Measurements from ENCODE around the gene AXIN2.
"Not testable (repeated sequence)": the region's sequence is repeated elsewhere in the genome, so short reads cannot be mapped to it uniquely, and the experiment has no call there.

AXIN2 gene

DNA sequence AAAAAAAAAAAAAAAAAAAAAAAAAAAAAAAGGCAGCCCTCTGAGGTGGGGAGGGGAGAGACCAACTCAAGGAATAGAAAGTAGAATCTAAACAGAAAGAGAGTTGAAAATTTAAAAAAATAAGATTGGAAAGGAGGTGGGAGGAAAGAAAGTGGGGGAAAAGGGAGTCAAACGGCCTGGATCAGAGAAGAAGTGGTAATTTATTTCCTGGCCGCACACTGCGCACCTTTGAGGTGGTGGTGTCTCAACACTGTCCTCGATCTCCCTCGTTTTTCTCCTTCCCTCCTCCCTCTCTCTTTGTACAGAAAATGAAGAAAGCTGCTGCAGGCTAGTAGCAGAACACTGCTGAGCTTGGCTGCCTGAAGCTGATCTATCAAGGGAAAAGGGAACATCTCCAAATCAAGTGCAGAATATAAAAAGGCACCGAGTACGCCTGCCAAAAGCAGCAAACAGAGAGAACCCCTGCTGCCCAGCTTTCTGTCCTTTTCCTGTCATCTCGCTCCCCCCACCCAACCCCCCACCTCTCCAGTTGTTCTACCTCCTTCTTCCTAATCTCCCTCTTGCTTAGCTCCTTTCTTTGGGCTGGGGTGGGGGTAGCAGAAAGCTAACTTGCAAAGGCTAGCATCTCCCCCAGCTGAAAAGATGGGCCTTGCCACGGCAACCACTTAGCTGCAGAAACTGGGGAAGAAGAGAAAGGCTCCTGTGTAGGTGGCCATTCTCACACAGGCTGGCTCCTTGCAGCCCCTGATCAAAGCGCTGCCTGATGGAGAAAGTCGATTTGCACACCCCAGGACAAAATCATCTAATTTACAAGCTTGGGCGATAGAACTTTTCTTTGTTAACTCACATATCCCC lies 22.5 kb downstream of the AXIN2 start:
- DNase-seq (ENCODE audit: low read depth, low spot score) = no peak

DNA sequence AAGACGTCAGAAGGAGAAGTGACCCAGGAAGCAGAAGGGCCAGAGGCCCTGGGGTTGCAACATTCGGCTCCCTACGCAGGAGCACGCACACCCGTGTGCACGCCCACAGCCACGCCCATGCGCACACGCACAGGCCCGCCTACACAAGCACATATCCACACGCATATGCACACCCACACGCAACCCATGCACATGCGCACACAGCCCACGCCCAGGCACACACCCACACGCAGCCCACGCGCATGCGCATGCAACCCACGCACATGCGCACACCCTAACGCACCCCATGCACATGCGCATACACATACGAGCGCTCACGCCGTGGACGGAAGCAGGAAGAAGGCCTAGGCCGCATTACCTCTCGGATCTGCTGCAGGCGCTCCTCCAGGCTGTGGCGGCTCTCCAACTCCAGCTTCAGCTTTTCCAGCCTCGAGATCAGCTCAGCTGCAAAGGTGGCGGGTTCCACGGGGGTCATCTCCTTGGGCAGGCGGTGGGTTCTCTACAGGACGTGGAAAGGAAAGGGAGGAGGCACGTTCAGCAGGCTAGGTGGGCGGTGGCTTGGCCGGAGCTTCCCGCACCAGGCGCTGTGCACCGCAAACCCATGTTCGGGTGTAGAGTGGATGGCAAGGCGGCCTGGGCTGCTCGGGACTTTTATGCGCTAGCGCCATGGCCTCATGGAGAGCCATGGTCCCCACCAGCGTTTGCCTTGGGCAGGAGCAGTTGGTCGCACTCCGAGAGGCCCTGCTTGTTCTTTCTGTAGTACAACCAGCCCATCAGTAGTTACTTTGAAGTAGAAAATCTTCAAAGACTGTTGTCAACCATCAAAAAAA lies 23.4 kb downstream of the AXIN2 start:
- DNase-seq (ENCODE audit: low read depth, low spot score) = no peak

DNA sequence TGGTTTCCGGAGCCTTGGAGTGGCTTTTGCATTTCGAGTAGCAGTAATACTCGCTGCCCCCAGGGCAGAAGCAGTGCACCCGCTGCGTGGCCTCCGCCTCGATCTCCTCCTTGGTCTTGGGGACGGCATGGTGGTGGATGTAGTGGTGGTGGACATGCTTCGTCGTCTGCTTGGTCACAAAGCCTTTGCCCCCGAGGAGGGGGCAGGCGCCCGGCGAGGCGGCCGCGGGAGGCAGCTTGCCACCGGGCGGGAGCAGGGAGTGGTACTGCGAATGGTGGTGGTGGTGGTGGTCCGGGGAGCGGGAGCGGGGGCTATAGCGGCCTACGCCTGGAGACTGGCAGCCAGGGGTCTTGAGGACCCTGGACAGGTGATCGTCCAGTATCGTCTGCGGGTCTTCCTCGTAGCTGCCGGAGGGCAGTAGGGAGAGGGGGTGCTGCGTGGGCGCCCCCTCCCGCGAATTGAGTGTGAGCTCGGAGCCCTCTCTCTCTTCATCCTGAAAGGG lies 24.1 kb downstream of the AXIN2 start:
- no peak for DNase-seq (ENCODE audit: low read depth, low spot score)

DNA sequence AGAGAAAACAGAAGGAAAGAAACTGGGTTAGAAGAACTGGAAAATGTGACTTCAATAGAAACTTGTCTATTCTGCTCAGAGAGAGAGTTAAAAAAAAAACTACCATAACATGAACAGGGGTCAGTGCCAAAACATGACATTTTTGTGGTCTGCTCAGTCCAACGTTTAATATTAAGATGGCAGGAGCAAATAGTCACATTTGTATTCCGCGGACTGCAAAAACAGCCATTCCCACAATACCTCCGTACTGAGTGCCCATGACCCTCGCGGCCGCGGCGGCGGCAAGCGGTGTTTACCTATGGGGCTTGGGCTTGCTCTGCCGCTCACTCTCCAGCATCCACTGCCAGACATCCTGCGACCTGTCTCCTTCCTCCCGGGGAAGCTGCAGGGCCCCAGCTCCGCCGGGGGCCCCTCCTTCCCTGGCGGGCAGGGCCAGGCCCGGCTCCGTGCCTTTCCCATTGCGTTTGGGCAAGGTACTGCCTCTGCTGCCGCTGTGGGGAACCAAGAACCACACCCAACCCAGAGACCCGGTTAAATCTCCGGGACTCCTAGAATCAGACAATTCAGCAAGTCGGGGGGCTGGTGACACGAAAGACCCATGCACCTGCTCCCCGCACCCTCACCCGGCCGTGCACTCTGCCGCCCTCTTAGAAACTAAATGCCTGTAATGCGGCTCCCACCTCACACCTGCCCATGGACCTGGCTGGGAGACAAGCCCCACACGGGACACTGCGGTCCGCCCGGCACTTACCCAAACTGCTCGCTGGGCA lies 24.7 kb downstream of the AXIN2 start:
- DNase-seq (ENCODE audit: low read depth, low spot score) = no peak

DNA sequence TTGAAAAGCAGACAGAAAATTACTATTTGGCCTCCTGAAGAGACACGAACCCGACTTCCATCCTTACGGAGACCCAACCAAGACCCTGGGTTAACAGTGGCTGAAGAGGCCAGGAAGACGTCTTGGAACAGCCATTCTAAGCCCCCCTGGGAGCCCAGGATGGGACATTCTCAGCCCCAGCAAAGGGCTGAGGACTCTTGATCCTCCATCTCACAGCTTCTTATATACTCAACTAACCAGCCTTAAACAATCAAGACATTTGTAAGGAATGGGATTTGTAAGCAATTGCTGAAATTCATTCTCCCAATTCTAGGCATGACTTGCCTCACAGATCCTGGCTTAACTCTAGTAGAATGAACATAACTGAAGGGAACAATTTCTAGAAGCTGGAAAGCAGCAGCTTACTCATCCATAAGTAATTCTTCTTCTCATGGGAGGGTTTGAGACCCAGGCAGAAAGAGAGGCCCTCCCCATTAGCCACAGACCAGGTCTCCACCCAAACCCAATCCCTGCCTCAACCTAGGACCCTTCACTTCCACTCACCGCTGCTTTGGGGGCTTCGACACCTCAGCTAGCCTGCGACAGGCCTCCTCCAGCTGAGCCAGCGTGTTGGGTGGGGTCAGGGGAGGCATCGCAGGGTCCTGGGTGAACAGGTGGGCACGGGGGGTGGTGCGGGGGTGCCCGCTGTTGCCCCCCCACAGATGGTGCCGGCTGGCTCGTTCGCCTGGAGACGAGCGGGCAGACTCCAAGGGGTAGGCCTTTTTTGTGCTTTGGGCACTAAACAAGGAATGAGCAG lies 25.5 kb downstream of the AXIN2 start:
- DNase-seq (ENCODE audit: low read depth, low spot score) = no peak

DNA sequence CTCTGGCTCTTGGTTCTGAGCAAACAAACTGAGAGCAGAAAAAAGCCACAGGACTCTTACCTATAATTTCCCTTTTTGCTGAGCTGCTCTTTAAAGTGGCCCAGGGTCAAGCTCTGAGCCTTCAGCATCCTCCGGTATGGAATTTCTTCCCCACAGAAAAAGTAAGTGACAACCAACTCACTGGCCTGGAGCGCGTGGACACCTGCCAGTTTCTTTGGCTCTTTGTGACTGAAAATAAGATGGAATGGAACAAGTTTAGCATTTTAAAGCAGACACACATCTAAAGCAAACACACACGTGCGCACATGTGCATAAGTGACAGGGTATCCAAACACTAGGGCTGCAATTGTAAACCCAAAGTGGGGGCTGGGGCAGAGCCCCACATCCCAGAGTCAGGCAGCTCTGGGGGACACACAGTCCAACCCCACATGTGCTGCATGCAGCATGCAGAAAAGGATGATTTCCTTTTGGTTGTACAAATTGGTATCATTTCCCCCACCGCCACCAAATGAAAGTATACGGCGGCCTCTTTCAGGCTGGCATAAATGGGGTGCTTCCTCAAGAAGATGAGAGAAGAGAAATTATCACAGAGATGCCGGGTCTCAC lies 27.5 kb downstream of the AXIN2 start:
- no peak for DNase-seq (ENCODE audit: low read depth, low spot score)

DNA sequence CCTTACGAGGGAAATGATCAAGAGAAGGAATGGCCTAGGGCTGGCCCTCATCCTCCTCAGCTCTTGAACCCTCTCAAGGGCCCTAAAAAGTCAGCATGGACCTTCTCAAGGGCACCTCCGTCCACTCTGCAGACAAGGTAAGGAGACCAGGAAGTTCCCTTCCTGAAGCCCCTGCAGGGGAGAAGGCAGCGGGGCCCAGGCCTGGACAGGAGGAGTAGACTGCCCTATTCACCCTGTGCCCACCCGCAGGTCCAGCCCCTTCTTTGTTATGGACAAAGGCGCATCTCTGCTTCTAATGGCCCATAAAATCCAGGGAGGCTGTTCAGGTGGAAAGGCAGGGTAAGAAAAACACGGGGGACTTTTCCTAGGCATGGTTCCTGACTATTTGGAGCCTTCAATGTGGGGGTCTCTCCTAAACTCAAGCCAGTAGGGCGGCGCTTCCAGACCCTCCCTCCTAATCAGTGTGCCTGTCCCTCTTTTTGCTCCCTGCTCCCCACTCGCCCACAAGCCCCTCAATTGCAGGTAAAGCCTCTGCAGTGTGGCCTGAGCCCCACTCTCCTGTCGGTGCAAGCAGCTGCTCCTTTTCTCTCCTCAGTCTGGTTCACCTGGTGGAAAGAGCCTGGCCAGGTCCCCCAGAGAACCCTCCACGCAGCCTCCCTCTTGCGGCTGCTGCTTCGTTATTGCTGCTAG lies 28.2 kb downstream of the AXIN2 start:
- DNase-seq (ENCODE audit: low read depth, low spot score) = no peak

DNA sequence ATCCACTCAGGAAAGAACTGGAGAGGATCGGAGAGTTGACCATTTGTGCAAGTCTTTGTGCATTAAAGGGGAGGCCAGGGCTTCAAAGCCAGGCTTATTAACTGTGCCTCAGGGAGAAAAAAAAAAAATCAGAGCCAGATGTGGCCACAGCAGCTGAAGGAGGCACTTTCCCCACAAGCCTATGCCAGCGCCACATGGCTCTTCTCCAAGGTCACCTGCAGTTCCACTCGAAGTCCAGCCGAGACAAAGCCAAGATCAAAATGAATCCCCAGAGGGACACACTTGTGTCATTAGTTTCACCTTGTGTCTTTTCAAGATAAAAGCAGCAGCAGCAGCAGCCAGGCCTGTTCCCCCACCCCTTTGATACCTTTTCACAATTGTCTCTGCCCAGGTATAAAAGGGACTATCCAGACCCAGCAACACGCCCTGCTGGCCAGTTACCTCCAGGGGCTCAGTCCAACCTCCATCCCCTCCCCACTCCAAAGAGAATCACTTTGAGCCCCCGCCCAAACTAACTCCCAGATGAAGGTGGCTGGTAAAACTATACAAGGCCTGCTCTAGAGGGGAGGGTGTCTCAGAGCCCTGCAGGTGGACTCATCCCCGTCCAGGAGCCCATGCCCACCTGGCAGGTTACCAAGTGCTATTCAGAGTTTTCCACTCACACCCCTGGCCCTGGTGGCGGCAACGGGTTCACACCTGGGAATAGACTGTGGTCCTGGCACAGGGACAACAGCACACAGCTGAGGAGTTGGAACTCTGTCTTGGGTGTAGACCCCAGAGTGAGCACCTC lies 29.2 kb downstream of the AXIN2 start:
- no peak for DNase-seq (ENCODE audit: low read depth, low spot score)

DNA sequence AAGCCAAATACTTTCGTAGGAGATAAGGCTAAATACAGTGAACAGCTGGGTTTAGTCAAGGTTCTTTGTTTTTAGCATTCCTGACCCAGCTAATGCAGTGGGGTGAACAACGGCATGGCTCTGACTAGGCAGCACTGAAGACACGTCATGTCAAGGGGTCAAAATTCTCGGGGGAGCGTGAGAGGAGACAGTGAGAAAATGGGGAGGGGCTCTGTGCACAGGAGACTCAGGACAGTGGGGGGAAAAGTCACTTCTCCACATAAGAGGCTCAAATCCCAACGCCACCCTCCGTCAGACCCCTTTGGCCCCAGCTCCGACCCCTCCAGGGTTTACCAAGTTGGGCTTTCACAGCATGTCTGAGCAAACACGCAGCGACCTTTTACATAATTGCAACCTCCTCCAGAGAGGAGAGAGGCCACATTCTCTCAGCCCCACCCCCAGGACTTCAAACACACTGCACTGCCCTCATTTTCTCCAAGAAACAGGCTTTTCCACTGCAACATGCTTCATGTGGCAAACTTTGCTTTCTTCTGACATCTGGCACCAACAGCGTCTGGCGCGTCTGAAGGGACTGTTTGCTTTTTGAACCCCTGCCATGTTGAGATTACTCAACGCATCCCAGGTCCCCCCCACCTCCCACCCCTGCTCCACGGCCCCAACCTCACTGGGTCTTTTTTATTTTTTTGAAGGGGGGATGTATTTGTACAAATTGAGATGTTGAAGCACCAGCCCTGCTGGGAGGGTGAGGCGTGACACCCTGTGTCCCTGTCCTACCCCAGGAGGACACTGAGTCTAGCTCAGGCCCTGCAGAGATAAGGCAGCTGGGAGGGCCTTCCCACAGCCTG lies 30.0 kb downstream of the AXIN2 start:
- no peak for DNase-seq (ENCODE audit: low read depth, low spot score)

DNA sequence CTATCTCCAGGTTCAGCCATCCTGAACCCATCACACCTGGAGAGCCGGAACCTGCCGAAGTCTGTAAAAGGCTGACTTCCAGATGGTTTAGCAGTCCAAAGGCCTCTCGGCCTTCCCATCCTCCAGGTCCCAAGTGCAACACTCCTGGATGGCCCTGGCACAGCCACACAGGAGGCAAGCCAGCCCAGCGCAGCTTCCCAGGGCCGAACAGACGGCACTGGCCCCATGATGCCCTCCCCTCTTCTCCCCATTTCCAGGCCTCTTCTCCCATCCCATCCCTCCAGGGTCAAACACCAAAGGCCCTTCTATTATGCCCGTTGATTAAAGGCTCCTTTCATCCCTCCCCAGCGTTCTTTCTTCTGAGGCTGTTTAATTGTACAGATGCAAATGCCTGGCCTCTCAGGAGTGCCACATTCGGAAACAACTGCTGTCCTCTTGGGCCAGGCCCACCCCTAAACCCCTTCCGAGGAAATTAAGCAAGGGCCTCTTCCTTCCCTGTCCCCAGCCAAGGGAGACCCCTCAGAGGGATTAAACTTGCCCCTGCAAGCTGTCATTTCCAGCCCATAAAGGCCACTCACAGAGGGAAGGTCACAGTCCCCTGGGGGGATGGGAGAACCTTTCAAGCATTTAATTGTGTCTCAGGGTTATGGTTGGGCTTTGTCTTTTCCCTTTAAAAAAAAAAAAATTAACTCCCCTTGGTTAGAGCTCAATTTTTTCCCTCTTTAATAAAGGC lies 30.8 kb downstream of the AXIN2 start:
- DNase-seq (ENCODE audit: low read depth, low spot score) = no peak

DNA sequence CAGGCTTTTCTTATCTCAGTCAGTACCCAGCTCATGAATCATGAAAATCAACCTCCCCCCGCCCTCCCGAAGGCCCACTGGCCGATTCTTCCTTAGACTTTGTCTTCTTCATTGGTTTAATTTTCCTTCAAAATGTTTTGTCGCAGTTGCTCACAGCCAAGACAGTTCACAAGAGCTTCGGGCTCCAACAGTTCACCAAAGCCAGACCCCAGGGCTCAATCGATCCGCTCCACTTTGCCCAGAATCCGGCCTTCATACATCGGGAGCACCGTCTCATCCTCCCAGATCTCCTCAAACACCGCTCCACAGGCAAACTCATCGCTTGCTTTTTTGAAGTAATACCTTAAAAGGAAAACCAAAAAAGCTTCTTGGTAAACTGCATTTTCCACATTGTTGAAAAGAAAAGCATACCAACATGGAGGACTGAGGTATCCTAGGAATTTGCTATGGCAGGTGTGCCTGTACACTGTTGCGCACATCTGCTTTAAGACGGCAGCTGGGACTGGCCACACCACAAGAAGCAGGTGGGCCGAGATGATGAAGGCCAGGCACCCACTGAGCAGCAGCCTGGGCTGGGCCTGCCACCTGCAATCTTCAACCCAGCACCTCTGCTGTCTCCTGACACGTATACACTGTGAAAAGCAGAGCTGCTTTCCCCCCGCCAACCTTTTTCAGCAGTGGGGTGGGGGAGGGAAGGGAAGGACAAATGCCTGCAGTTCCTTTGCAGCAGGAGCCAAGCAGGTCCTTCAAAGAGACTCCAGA lies 31.5 kb downstream of the AXIN2 start:
- DNase-seq (ENCODE audit: low read depth, low spot score) = no peak

DNA sequence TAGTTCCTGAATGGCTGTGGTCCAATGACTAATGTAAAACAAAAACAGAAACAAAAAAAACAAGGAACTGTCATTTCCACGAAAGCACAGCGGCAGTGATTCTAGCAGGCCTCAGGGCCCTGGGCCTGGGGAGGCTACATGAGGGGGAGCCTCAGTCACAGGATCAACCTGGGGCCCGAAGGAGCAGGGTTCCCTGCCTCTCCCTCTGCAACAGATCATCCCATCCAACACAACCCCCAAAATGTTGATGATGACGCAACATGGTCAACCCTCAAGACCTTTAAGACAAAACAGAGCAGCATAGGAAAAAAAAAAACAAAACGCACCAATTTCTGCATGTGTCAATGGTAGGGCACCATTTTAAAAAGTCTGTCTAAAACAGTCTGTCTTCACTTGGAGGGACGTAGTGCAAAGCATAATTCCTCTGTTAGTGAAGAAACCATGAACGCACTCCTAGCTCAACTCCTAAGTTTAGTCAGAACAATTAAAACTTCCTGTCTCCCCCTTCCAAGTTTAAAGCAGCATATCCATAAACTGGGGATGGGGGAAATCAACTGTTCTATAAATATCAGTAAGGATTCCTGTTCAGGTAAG lies 32.3 kb downstream of the AXIN2 start:
- DNase-seq (ENCODE audit: low read depth, low spot score) = no peak

DNA sequence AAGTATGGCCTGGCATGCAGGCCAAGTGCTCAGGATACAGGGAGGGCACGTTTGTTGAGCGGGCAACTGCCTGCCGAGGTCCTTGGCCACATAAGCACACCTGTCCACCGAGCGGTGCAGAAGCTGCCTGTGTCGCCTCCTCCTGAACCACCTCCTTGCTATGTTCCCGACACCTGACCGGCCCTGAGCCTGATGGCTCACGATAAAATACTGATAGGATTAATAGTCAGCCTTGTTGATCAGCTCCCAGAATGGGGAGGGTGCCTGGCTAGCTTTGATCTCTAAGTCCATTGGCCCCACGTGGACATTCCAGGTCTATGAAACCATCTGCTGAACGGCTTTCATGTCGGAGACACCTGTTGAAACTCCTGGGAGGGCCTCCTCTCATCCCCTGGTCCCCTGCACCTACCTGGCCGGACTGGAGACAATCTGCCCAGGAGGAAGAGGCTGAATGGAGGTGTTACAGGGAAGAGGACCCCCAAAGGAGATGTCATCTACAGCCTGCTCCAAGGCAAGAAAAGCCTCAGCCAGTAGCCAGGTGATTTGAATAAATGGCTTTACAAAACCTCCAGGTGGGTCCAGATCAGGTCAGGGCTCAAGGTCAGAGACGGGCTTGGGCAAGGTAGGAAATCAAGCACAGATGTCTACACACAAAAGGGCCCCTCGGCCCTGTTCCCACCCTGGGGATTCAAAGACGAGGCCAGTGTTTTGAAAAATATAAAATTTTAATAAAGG lies 33.4 kb downstream of the AXIN2 start:
- DNase-seq (ENCODE audit: low read depth, low spot score) = no peak

DNA sequence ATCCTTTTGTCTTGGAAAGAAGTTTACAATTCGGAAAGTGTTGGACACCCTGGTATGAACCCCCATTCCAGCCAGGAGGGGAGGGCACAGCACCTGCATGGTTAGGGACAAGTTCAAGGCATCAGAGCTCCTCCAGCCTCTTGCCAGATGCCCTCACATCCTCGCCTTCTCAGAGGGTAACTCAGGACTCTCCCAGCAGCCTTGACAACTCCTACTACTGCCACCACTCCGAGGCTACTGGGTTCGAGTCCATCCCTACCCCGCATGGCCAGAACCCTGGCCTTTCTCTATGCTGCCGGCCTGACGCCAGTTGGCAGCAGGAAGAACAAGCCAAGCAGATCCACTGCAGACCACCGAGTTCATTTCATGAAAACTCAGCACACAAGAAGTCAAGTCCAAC lies 34.1 kb downstream of the AXIN2 start:
- DNase-seq (ENCODE audit: low read depth, low spot score) = no peak

DNA sequence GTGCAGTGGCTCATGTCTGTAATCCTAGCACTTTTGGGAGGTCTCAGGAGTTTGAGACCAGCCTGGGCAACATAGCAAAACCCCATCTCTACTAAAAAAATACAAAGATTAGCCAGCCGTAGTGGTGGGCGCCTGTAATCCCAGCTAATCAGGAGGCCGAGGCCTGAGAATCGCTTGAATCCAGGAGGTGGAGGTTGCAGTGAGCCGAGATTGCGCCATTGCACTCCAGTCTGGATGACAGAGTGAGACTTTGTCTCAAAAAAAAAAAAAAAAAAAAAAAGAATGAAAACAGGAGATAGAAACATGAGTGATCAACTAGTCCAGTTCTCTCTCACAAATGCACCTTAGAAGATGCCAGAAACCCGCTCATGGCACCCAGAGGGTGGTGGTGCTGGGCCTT lies 34.6 kb downstream of the AXIN2 start:
- DNase-seq (ENCODE audit: low read depth, low spot score) = not testable (repeated sequence)
